ENCODE results near the gene TDP1. TPM values are rescaled to one million over a fixed set of nuclear protein-coding genes. Genes with fewer than 3 reads are reported as not detected.
A peak's percentile ranks its signal among the peaks of the same experiment; 100 is the strongest.

Gene TDP1
- total and polyA plus RNA-seq, 2 of the 13 experiments (the other 11 are each of a cell fraction or from before 2014, with no cell fraction given): 16.4 to 31.2 TPM

GRCh38 chr14:89955745-89956660 lies at the start of gene TDP1 (continued):
- TF ChIP-seq ZNF256 (CRISPR knock-in tag; conservative IDR thresholded peaks at IDR 0.05) (no peak; the same call in 1 of the 2 replicates), BHLHE40 (IDR thresholded peaks at IDR 0.05; ENCODE audit: low read length) (no peak), NAIF1 (CRISPR knock-in tag; IDR thresholded peaks at IDR 0.05; ENCODE audit: borderline replicate concordance) (peak; percentile 55; the same call in 1 of the 2 replicates), LRRFIP1 (CRISPR knock-in tag; conservative IDR thresholded peaks at IDR 0.05) (no peak), HNF1A (IDR thresholded peaks at IDR 0.05; ENCODE audit: low read depth) (no peak), HNF1A (CRISPR knock-in tag; IDR thresholded peaks at IDR 0.05; ENCODE audit: borderline replicate concordance) (peak; percentile 29; the same call in 1 of the 2 replicates), ZSCAN12 (CRISPR knock-in tag; IDR thresholded peaks at IDR 0.05) (peak; percentile 88; the same call in 1 of the 2 replicates), NFIB (CRISPR knock-in tag; IDR thresholded peaks at IDR 0.05; ENCODE audit: borderline replicate concordance) (no peak), PAXIP1 (CRISPR knock-in tag; conservative IDR thresholded peaks at IDR 0.05) (peak; percentile 43; the same call in 1 of the 2 replicates), ZNF124 (CRISPR knock-in tag; IDR thresholded peaks at IDR 0.05) (peak; percentile 62; the same call in 1 of the 2 replicates), NFKB2 (CRISPR knock-in tag; IDR thresholded peaks at IDR 0.05; ENCODE audit: borderline replicate concordance) (peak; percentile 74; the same call in 1 of the 2 replicates), ZNF792 (CRISPR knock-in tag; IDR thresholded peaks at IDR 0.05) (peak; percentile 56; the same call in 1 of the 2 replicates), RBAK (CRISPR knock-in tag; IDR thresholded peaks at IDR 0.05) (no peak), NFATC3 (CRISPR knock-in tag; IDR thresholded peaks at IDR 0.05) (no peak), BRF2 (CRISPR knock-in tag; IDR thresholded peaks at IDR 0.05) (no peak), MTF1 (CRISPR knock-in tag; IDR thresholded peaks at IDR 0.05) (no peak), HOXA3 (CRISPR knock-in tag; IDR thresholded peaks at IDR 0.05) (peak; percentile 68; the same call in 1 of the 2 replicates)

All from HepG2 (cell line).